GM18907 (cell line): Measurements from ENCODE around the gene RAVER1.

ENCODE experiments used
- ATAC-seq: cut with Tn5 transposase; IDR thresholded peaks from one replicate; pipeline ENCODE4 v1.9.1; 2021; ENCODE audit warnings: mild to moderate bottlenecking, moderate library complexity; ENCODE audit not compliant: unreplicated experiment

RAVER1 gene

GRCh38 chr19:10270616-10271394 lies 62.5 kb downstream of the RAVER1 start, which contains the start of gene ICAM1:
Gene ICAM1 (plus strand): TSS chr19:10271120. CDS start chr19:10271160, 40 bp downstream.
- ATAC-seq = peak; percentile 48

- peak; percentile 45 for ATAC-seq
Measured at GRCh38 chr19:10270180-10270615, 63.1 kb downstream of the RAVER1 start.

- ATAC-seq = peak; percentile 43
Measured at GRCh38 chr19:10269333-10270179, 63.8 kb downstream of the RAVER1 start.

GRCh38 chr19:10268071-10268470 lies 65.3 kb downstream of the RAVER1 start:
- ATAC-seq = no peak

GRCh38 chr19:10266706-10267105 lies 66.6 kb downstream of the RAVER1 start:
- no peak for ATAC-seq
